Stimulated activated CD8-positive, alpha-beta memory T cell treated with anti-CD3 and anti-CD28 coated beads, Interleukin-15, amount 100 ng/mL, for 1 hour (primary cell): ENCODE measurements around the gene OR8H2.
"Not testable (repeated sequence)": the region's sequence is repeated elsewhere in the genome, so short reads cannot be mapped to it uniquely, and the experiment has no call there.

Experiments used
- DNase-seq: peaks from one replicate; pipeline ENCODE4 v3.0.0-alpha.2; 2020; ENCODE audit warnings: low read depth

The OR8H2 gene

GRCh38 chr11:56103210-56103737 is at the start of gene OR8H2:
TSS of gene OR8H2 (plus strand) at chr11:56103687. CDS start at chr11:56105043, 1,356 bp downstream.
- DNase-seq = no peak

GRCh38 chr11:56056366-56056765 is 47.1 kb upstream of the OR8H2 start:
- DNase-seq = not testable (repeated sequence)

GRCh38 chr11:56057661-56058237 is 45.7 kb upstream of the OR8H2 start:
- DNase-seq = not testable (repeated sequence)

GRCh38 chr11:56058260-56058780 is 45.2 kb upstream of the OR8H2 start:
- not testable (repeated sequence) for DNase-seq

GRCh38 chr11:56066980-56067379 is 36.5 kb upstream of the OR8H2 start:
- DNase-seq = no peak

- DNase-seq = no peak
These were observed 13.8 kb upstream of the OR8H2 start for GRCh38 chr11:56089697-56090096.

GRCh38 chr11:56093008-56093407 is 10.5 kb upstream of the OR8H2 start, which contains the start of gene OR8I2:
TSS of gene OR8I2 (plus strand) at chr11:56093308. CDS start at chr11:56093308, 0 bp downstream.
- no peak for DNase-seq

- no peak for DNase-seq
These were observed 18.6 kb downstream of the OR8H2 start, which contains the start of gene OR8H3 for GRCh38 chr11:56122073-56122472. TSS of gene OR8H3 (plus strand) at chr11:56122373. CDS start at chr11:56122373, 0 bp downstream.

GRCh38 chr11:56140151-56140661 is 36.7 kb downstream of the OR8H2 start, which contains the start of gene OR8J3:
TSS of gene OR8J3 (minus strand) at chr11:56140201. CDS start at chr11:56137718, 2,483 bp downstream.
- DNase-seq = no peak

GRCh38 chr11:56143681-56144080 is 40.2 kb downstream of the OR8H2 start:
- not testable (repeated sequence) for DNase-seq

GRCh38 chr11:56151376-56151775 is 47.9 kb downstream of the OR8H2 start:
- no peak for DNase-seq

GRCh38 chr11:56152333-56152732 is 48.8 kb downstream of the OR8H2 start:
- no peak for DNase-seq
